Umbilical cord (tissue), 2 donors: ENCODE data around the gene USF1. TPM values are rescaled to one million over a fixed set of nuclear protein-coding genes. Genes with fewer than 3 reads are reported as not detected.
A peak's percentile ranks its signal among the peaks of the same experiment; 100 is the strongest.
"Not testable (repeated sequence)": the region's sequence is repeated elsewhere in the genome, so short reads cannot be mapped to it uniquely, and the experiment has no call there.

ENCODE experiments used
- DNase-seq: peaks from one replicate; pipeline ENCODE4 v3.0.0-alpha.2; 2015; ENCODE audit warnings: low spot score
- total RNA-seq: library from RNA; depleted of rRNA; stranded (reverse); fragments of >200 nt; gene quantifications from one replicate; pipeline ENCODE4 v1.2.3, GENCODE V29; 2014; ENCODE audit warnings: low replicate concordance; ENCODE audit not compliant: insufficient read depth

USF1 gene
- total RNA-seq, 1 donor from 2014 or later = 33.9 TPM

GRCh38 chr1:161079436-161080110 lies 33.8 kb upstream of the USF1 start:
- DNase-seq = no peak

- DNase-seq = no peak
These were observed 31.6 kb upstream of the USF1 start for GRCh38 chr1:161077426-161077825.

- no peak for DNase-seq
These were observed 30.6 kb upstream of the USF1 start for GRCh38 chr1:161076410-161076809.

GRCh38 chr1:161074676-161075368 lies 29.0 kb upstream of the USF1 start:
- DNase-seq = peak; percentile 54

- DNase-seq = no peak
These were observed 27.8 kb upstream of the USF1 start for GRCh38 chr1:161073474-161074121.

GRCh38 chr1:161072751-161073449 lies 27.1 kb upstream of the USF1 start:
- no peak for DNase-seq

DNA sequence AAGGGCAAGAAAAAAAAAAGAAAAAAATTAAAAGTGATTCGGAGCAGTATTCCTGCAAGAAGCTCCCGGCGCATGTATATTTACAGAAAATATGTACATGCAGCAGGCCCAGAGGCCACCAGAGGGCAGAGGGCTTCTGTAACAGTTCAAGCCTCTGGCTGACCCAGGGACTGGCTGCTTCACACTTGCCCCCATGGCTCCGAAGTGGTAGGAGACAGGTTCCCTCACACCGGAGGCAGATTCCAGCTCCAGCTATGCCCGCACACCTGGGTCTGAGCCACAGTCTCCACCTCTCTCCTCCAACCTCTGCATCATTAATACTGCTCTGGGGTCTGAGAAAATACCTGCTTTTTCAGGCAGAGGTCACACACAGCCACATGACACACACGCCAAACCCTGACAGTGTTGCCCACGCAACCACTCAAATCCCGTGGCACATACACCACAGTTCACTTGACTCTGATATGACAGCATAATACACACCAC lies 26.2 kb upstream of the USF1 start:
- DNase-seq = peak; percentile 70

- DNase-seq = no peak
These were observed 25.0 kb upstream of the USF1 start for GRCh38 chr1:161070761-161071160.

DNA sequence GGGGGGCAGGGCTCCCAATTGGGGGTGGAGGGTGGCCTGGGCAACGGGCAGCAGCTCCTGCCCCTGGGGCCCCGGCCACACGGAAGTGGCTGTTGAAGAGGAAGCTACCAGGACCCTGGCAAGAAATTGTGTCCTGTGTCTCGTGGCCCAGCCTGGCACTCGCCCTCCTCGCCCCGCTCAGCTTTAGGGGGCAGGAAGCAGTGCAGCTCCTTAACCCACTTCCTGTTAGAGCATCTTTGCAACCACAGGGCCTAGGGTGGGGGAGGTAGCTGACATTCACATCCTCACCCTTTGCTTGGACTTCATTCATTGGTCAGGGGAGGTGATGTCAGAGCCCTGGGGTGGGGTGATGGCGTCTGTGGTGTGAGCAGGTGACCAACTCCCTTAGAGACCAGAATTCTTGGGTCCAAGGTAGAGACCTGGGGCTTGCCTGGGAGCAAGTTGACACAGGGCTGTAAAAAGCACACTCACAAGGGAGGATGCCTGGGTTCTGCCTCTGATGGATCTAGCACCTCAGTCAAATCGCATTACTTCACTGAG lies 24.0 kb upstream of the USF1 start, which contains the start of gene ARHGAP30:
ARHGAP30 (minus strand) TSS at position 161 of the 540 bp plus-strand sequence. CDS start 267 bp downstream, outside the sequence.
- peak; percentile 33 for DNase-seq

GRCh38 chr1:161069241-161069640 lies 23.5 kb upstream of the USF1 start:
- no peak for DNase-seq

GRCh38 chr1:161068306-161069234 lies 22.8 kb upstream of the USF1 start:
- peak; percentile 55 for DNase-seq

DNA sequence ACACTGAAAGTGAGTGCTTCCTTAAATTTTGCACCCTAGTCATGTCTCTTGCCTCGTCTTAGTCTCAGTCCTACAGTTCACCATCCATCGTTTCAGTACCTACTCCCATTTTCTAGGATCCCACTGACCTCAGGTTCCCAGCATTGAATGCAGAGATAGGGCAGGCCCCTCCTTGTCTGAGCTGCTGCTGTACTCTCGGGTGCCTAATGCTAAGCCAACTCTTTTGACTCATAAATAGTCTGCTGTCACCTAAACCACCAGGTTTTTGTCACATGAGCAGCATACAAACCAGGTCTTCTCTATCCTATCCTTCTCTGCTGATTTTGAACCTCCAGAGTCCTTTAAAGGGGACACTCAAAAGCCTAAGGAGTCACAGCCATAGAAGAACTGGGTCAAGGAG lies 20.9 kb upstream of the USF1 start:
- no peak for DNase-seq

- DNase-seq = not testable (repeated sequence)
These were observed 19.9 kb upstream of the USF1 start for GRCh38 chr1:161065681-161066080.

DNA sequence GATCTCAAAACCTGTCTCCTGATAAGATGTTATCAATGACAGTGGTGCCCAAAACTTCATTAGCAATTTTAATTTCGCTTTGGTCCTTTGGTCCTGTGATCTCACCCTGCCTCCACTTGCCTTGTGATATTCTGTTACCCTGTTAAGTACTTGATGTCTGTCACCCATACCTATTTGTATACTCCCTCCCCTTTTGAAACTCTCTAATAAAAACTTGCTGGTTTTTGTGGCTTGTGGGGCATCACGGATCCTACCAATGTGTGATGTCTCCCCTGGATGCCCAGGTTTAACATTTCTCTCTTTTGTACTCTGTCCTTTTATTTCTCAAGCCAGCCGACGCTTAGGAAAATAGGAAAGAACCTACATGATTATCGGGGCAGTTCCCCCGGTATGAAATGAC lies 18.2 kb upstream of the USF1 start:
- not testable (repeated sequence) for DNase-seq

DNA sequence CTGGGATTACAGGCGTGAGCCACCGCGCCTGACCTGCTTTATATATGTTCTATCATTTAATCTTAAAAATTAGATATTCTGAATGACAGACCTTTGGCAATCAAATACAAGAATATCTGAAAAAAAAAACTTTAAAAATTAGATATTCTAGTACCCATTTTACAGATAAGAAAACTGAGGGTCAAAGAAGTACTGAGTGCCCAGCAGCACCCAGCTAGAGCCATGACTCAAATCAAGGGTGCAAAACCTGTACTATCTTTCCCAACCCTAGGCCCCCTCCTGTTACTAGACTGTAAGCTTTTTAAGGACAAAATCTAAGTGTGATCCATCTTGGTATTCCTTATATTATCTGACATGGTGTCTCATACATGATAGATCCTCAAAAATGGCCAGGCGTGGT lies 15.6 kb upstream of the USF1 start:
- no peak for DNase-seq

GRCh38 chr1:161059293-161059692 lies 13.5 kb upstream of the USF1 start:
- DNase-seq = no peak

DNA sequence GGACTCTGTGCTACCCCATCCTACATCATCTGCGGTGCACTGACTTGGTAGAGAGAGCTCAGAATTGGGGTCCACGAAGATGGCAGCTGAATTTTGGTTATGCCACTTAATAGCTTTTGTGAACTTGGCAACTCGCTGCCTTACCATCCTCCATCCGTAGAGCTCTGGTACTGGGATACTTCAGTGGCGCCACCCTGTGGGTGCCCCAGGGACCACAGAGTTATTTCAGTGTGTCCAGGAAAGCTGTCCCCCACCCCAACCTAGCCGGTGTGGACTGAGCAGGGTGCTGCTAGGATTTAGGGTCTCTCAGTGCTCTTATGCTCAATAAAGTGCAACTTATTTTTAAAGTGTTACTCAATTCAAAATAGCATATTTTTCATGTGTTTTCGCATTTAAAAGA lies 9.0 kb upstream of the USF1 start:
- DNase-seq = no peak

DNA sequence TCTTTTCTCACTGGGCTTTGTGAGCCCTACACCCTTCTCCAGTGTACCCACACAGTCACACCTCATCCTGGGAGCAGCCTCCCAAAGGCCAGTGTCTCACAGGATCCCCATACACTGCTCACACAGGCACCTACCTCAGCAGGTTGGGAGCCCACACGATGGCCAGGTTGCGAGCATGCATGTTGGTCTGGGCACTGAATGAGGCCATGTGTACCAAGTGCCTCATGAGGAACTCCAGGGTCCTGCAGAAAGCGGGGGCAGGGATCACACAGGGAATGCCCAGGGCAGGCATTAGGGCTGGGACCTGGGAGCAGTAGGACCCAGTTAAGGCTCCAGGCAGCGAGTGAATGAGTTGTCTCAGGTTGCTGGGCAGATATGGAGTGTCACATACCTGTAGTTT lies 8.5 kb upstream of the USF1 start:
- DNase-seq = no peak

DNA sequence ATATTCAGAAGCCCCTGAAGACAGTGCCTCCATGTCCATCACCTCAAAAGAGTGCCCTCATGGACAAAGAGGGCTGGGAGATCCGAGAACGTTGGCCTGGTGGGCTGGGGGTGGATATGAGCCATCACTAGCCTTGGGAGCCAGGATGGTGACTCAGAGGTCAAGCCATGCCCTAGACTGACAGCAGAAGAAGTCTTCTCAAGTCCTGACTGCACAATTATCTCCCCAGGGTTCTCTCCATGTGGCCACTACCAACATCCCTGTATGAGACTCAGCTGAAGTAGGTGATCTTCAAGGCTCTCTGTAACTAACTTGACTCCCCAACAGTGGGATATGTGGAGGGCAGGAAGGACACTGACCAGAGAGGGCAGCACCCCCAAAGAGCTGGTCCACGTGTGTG lies 7.1 kb upstream of the USF1 start:
- no peak for DNase-seq

DNA sequence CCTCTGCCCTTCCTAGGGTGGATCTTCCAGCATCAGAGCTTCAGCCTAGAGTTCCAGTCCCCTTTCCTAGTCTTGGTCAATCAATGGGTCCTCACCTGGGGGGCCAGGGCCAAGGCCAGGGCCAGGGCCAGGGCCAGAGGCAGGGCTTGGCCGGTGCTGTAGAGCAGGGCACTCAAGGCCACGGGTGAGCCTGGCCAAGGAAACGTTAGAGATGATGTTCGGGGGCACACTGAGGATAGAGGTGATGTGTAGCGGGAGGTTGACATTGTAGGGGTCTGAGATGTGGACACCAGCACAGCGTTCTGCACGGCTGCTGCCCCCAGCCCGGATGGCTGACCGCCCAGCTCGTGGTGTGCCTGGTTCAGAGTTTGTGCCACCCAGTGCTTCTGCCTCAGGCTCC lies 5.4 kb upstream of the USF1 start:
- DNase-seq = no peak
